K562 (cell line): ENCODE data around the gene ANKRD16. TPM values are rescaled to one million over a fixed set of nuclear protein-coding genes. Genes with fewer than 3 reads are reported as not detected.
A peak's percentile ranks its signal among the peaks of the same experiment; 100 is the strongest.

Experiments used
- ATAC-seq: fragments of 200-7000 bp; cut with Tn5 transposase; 3 replicates; pipeline ENCODE4 v1.9.1; 2020; ENCODE audit warnings: moderate library complexity
- BruUV-seq: library from RNA; stranded (reverse); fragments of 400-500 nt; replicated peaks from 2 replicates; lab custom pipeline; 2021; lab: Mats Ljungman, UMichigan
- CTCF ChIA-PET: fragments of 300-600 bp; formaldehyde crosslinking; extraction: SDS; loops from one replicate; lab custom pipeline; 2021; ENCODE audit warnings: low intra/inter-chr PET ratio; lab: Yijun Ruan, JAX
- POLR2A ChIA-PET: fragments of 300-600, 350-650 bp; sonication (Branson Sonifier 250); formaldehyde crosslinking; extraction: SDS; loops from one replicate; lab custom pipeline; 2021; ENCODE audit warnings: antibody characterized with exemption, inconsistent platforms; lab: Yijun Ruan, JAX
- DNase-seq, 4 experiments: peaks; one replicate each; pipeline versions ENCODE4 v3.0.0 to v3.0.0-alpha.2; 2011 to 2018; ENCODE audit warnings: low spot score in 3 of 4, mixed read lengths in 3 of 4; ENCODE audit errors: extremely low read depth in 1 of 4
- FAIRE-seq: peaks from 2 replicates; lab custom pipeline; 2011; peaks lifted over from hg19 to GRCh38; lab: Jason Lieb, UNC
- H2AFZ ChIP-seq: 2 replicates; pipeline ENCODE4 v1.6.0; 2011; ENCODE audit warnings: low read depth, low read length, control low read depth, inconsistent platforms
- H3K27ac ChIP-seq: fragments of 200-600 bp; 3 replicates; pipeline ENCODE4 v1.8.0; 2011; ENCODE audit warnings: low read depth, mild to moderate bottlenecking, control low read depth, inconsistent platforms, low read length, moderate library complexity, mixed read lengths; ENCODE audit errors: extremely low read depth
- H3K27me3 ChIP-seq, 2 experiments: fragments of 300-600 bp in 1 of 2; 2 replicates in 1 of 2; 3 replicates in 1 of 2; pipeline versions ENCODE4 v1.6.0 to v1.8.0; 2011; ENCODE audit warnings: inconsistent platforms in 2 of 2, low read length in 2 of 2, mild to moderate bottlenecking in 1 of 2, mixed read lengths in 1 of 2, moderate library complexity in 1 of 2; ENCODE audit not compliant: control insufficient read depth in 2 of 2, insufficient read depth in 2 of 2
- H3K36me3 ChIP-seq: fragments of 300-600 bp; 3 replicates; pipeline ENCODE4 v1.8.0; 2011; ENCODE audit warnings: mild to moderate bottlenecking, low read length, inconsistent platforms; ENCODE audit not compliant: control insufficient read depth, insufficient read depth
- H3K4me1 ChIP-seq, 2 experiments: fragments of 200-600 bp in 1 of 2; replicated peaks in 1 of 2; 2 replicates in 1 of 2; 3 replicates in 1 of 2; pipeline versions ENCODE4 v1.5.1 to v1.8.0; 2011; ENCODE audit warnings: inconsistent platforms in 2 of 2, low read length in 2 of 2, mild to moderate bottlenecking in 1 of 2, mixed read lengths in 1 of 2, moderate library complexity in 1 of 2; ENCODE audit not compliant: control insufficient read depth in 2 of 2, insufficient read depth in 2 of 2
- H3K4me2 ChIP-seq: 2 replicates; pipeline ENCODE4 v1.6.1; 2011; ENCODE audit warnings: low read length, control low read depth, inconsistent platforms, mixed read lengths; ENCODE audit not compliant: insufficient read depth
- H3K4me3 ChIP-seq: fragments of 200-600 bp; sonication (generic), shearing (Covaris generic); 2 replicates; pipeline ENCODE4 v1.5.1; 2016; ENCODE audit warnings: control low read depth, inconsistent platforms
- H3K79me2 ChIP-seq: fragments of 200-600 bp; 3 replicates; pipeline ENCODE4 v1.8.0; 2011; ENCODE audit warnings: low read length, inconsistent platforms; ENCODE audit not compliant: control insufficient read depth, insufficient read depth
- H3K9ac ChIP-seq, 2 experiments: 2 replicates each; pipeline versions ENCODE4 v1.6.0 to v1.6.1; 2011; ENCODE audit warnings: low read depth in 2 of 2, low read length in 2 of 2, control low read depth in 1 of 2, inconsistent platforms in 1 of 2, mild to moderate bottlenecking in 1 of 2, mixed read lengths in 1 of 2; ENCODE audit not compliant: insufficient read depth in 1 of 2
- H3K9me1 ChIP-seq: one replicate; pipeline ENCODE4 v1.6.0; 2011; ENCODE audit warnings: inconsistent platforms, mild to moderate bottlenecking, low read length, moderate library complexity; ENCODE audit not compliant: control insufficient read depth, insufficient read depth
- H3K9me3 ChIP-seq: replicated peaks from 2 replicates; pipeline ENCODE4 v1.5.1; 2011; ENCODE audit warnings: low read depth, low read length, inconsistent platforms; ENCODE audit not compliant: control insufficient read depth, insufficient read depth
- H4K20me1 ChIP-seq: replicated peaks from 2 replicates; pipeline ENCODE4 v1.6.1; 2011; ENCODE audit warnings: low read length, inconsistent platforms, mixed read lengths; ENCODE audit not compliant: control insufficient read depth, insufficient read depth
- CEBPB ChIP-seq: fragments of 450-650 bp; IDR thresholded peaks from 2 replicates; pipeline ENCODE4 v1.6.1; 2016; ENCODE audit warnings: missing genetic modification characterization, missing compliant biosample characterization
- CHD7 ChIP-seq: fragments of 200-600 bp; sonication (generic); IDR thresholded peaks from one replicate; pipeline ENCODE4 v1.6.1; 2012; ENCODE audit warnings: mild to moderate bottlenecking, low read depth, low read length, inconsistent platforms
- RAD51 ChIP-seq: fragments of 450-650 bp; IDR thresholded peaks from 2 replicates; pipeline ENCODE4 v1.7.1; 2016; ENCODE audit warnings: low read depth, mild to moderate bottlenecking, borderline replicate concordance
- RCOR1 ChIP-seq, 2 experiments: IDR thresholded peaks; 2 replicates each; pipeline ENCODE4 v1.6.1; 2012; ENCODE audit warnings: low read depth in 2 of 2, low read length in 2 of 2, borderline replicate concordance in 1 of 2, improper control_type of control experiment in 1 of 2
- SMAD3 ChIP-seq: fragments of 450-650 bp; formaldehyde crosslinking; conservative IDR thresholded peaks from 2 replicates; pipeline ENCODE4 v1.4.0; 2020; ENCODE audit warnings: mild to moderate bottlenecking
- SMARCA5 ChIP-seq: fragments of 450-650 bp; IDR thresholded peaks from 2 replicates; pipeline ENCODE4 v1.6.1; 2016
- SRSF7 ChIP-seq: fragments of 200-400 bp; formaldehyde crosslinking; optimal IDR thresholded peaks from 2 replicates; pipeline ENCODE3; 2017; ENCODE audit warnings: mild to moderate bottlenecking, low read depth, low read length
- SUPT5H ChIP-seq: fragments of 450-650 bp; IDR thresholded peaks from 2 replicates; pipeline ENCODE4 v1.6.1; 2016
- WHSC1 ChIP-seq: IDR thresholded peaks from one replicate; pipeline ENCODE4 v1.6.1; 2012; ENCODE audit warnings: low read length, control low read depth, inconsistent platforms
- XRCC3 ChIP-seq: fragments of 450-650 bp; IDR thresholded peaks from 2 replicates; pipeline ENCODE4 v1.6.1; 2017; ENCODE audit warnings: mild to moderate bottlenecking, moderate library complexity
- ZNF766 ChIP-seq: fragments of 200-800 bp; sonication (Bioruptor generic); conservative IDR thresholded peaks from 2 replicates; pipeline ENCODE4 v1.6.1; 2016; ENCODE audit warnings: missing genetic modification characterization, missing compliant biosample characterization
- WGBS: fragments of 100-300 bp; shearing (Covaris generic); methylation state at CpG from one replicate; pipeline ENCODE4 v1.1.6; 2016; ENCODE audit warnings: low coverage, mixed read lengths; ENCODE audit not compliant: insufficient coverage; ENCODE audit errors: missing lambda C conversion rate; 5-methylcytosine and 5-hydroxymethylcytosine counted together
- in situ Hi-C: fragments of 300-500 bp; cut with MboI; formaldehyde crosslinking; loops from 4 replicates; pipeline ENCODE4 v1.15.0; 2018; ENCODE audit warnings: inconsistent platforms, mixed read lengths
- intact Hi-C: fragments of 100-400 bp; cut with micrococcal nuclease; formaldehyde crosslinking; loops from 2 replicates; pipeline ENCODE4 v1.14.2; 2022
- polyA plus RNA-seq, 8 experiments: library from polyadenylated mRNA; depleted of rRNA in 4 of 8; stranded (reverse) in 5 of 8; unstranded in 3 of 8; fragments of >200 nt; fragmentation: Nextera tagmentation in 2 of 8; fragmentation: Illumina TruSeq in 1 of 8; extraction: Ambion mirVana in 2 of 8; extraction: Trizol in 1 of 8; gene quantifications; 2 replicates each; pipeline versions ENCODE4 v1.2.1 to v1.2.3, GENCODE V29; 2011 to 2014; ENCODE audit warnings: inconsistent platforms in 1 of 8, missing spikeins in 1 of 8
- total RNA-seq, 7 experiments: library from RNA; depleted of rRNA in 6 of 7; stranded (reverse); fragments of >200 nt in 6 of 7; fragmentation: Illumina TruSeq in 2 of 7; extraction: Trizol in 2 of 7; gene quantifications; 2 replicates each; pipeline versions ENCODE4 v1.2.1 to v1.2.3, GENCODE V29; 2011 to 2021; ENCODE audit warnings: low replicate concordance in 1 of 7

The ANKRD16 gene
- total and polyA plus RNA-seq, 9 of the 15 experiments (the other 6 are each of a cell fraction or from before 2014, with no cell fraction given) = 1.5 to 16.0 (median 9.5) TPM

GRCh38 chr10:5888351-5888750 is 1.3 kb downstream of the ANKRD16 start:
- FAIRE-seq (peak; percentile 60), ATAC-seq (no peak), DNase-seq (peak in 1 of 4 experiments; percentile 30)
- H3K79me2 ChIP-seq = peaks cover 62% of the 10 kb centered on the region
- H3K27ac ChIP-seq = no peak overlapping the region; the same call in 2 of the 3 replicates
- 10% methylated on average over 10 of the region's 10 CpGs for WGBS
- in situ Hi-C loops (no loop called here), intact Hi-C loops (no loop called here)
- BruUV-seq = no TSS peak
- H3K9ac ChIP-seq = peak overlapping the region; percentile 47 to 71; a peak in 3 of 4 replicates
- peaks cover 67% of the 10 kb centered on the region for H3K36me3 ChIP-seq
- no peaks in the 10 kb centered on the region; the same call in 1 of the 2 replicates for H4K20me1 ChIP-seq
- CTCF ChIA-PET = no interaction called here
- peaks cover 3% of the 10 kb centered on the region for H3K9me1 ChIP-seq
- H3K4me3 ChIP-seq = peak overlapping the region; percentile 84
- H3K4me2 ChIP-seq = peak overlapping the region; percentile 84
- no peaks in the 10 kb centered on the region for H3K9me3 ChIP-seq
- no peaks in the 10 kb centered on the region for H3K27me3 ChIP-seq
- H3K4me1 ChIP-seq = peaks cover 30 to 32% of the 10 kb centered on the region in 2 experiments
- POLR2A ChIA-PET = interaction anchor here (0.6 to 4.2 kb wide), 8 partner anchors 15 to 1426 kb away, joined by 3 to 14 read pairs (median 4); partner anchors contain the start of gene GDI2
- peak overlapping the region; percentile 91; the same call in 1 of the 2 replicates for H2AFZ ChIP-seq
- TF ChIP-seq CHD7 (no peak), WHSC1 (no peak), RCOR1 (IDR thresholded peaks at IDR 0.05; ENCODE audit: borderline replicate concordance in 1 of 2, low read depth in 2 of 2, low read length in 2 of 2) (no peak), SUPT5H (no peak), SMARCA5 (no peak), SMAD3 (no peak), CEBPB (tag) (peak; percentile 37; the same call in 1 of the 2 replicates), XRCC3 (no peak), ZNF766 (CRISPR knock-in tag) (0 out of 2 replicates have a peak, but pooled peaks have one; percentile 41), SRSF7 (no peak), RAD51 (no peak)
